Nephron (organoid): ENCODE data around the gene NKAIN1.
"Not testable (repeated sequence)": the region's sequence is repeated elsewhere in the genome, so short reads cannot be mapped to it uniquely, and the experiment has no call there.

Experiments
- H3K27ac Mint-ChIP-seq, 3 experiments: 2 replicates each; pipeline ENCODE4 v1.8.0; 2020; ENCODE audit warnings: mixed read lengths in 3 of 3, mild to moderate bottlenecking in 2 of 3, moderate library complexity in 1 of 3
- H3K27me3 Mint-ChIP-seq: 2 replicates; pipeline ENCODE4 v1.8.0; 2021; ENCODE audit warnings: low read depth, mild to moderate bottlenecking, moderate library complexity, mixed read lengths
- H3K36me3 Mint-ChIP-seq: 2 replicates; pipeline ENCODE4 v1.8.0; 2020; ENCODE audit warnings: low read depth, mixed read lengths
- H3K4me1 Mint-ChIP-seq: 2 replicates; pipeline ENCODE4 v1.8.0; 2020; ENCODE audit warnings: mixed read lengths
- H3K4me3 Mint-ChIP-seq, 3 experiments: 2 replicates each; pipeline ENCODE4 v1.8.0; 2020; ENCODE audit warnings: mild to moderate bottlenecking in 3 of 3, mixed read lengths in 3 of 3, moderate library complexity in 2 of 3
- H3K9me3 Mint-ChIP-seq: 2 replicates; pipeline ENCODE4 v1.8.0; 2020; ENCODE audit warnings: mixed read lengths
- TF ChIP-seq, protein P1 (sequence below), 3 experiments: fragments of 200-600 bp; sonication (generic); IDR thresholded peaks; one replicate each; pipeline ENCODE4 v1.5.0; 2021; ENCODE audit warnings: antibody characterized with exemption in 3 of 3; ENCODE audit not compliant: unreplicated experiment in 3 of 3

Gene NKAIN1

DNA sequence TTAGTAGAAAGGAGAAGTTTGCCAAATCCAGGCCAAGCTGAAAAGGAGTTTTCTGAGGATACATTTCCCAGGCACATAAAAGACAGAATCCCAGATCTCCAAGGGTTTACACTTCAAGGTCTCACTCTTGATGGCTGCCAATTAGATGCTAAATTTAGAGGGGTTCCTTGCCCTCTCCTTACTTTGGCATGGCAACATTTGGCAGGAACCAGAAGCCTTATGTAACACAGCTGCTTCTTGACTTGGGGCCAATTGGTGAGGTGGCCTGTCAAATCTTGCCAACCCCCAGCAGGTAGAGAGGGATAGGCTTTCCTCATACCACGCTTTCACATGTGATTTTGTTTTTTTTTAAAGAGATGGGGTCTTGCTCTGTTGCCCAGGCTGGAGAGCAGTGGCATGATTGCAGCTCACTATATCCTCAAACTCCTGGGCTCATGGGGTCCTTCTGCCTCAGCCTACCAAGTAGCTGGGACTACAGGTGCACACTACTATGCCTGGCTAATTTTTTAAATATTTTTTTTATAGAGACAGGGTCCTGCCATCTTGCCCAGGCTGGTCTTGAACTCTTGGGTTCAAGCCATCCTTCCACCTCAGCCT lies 25.2 kb upstream of the NKAIN1 start:
- TF ChIP-seq, protein P1, sequence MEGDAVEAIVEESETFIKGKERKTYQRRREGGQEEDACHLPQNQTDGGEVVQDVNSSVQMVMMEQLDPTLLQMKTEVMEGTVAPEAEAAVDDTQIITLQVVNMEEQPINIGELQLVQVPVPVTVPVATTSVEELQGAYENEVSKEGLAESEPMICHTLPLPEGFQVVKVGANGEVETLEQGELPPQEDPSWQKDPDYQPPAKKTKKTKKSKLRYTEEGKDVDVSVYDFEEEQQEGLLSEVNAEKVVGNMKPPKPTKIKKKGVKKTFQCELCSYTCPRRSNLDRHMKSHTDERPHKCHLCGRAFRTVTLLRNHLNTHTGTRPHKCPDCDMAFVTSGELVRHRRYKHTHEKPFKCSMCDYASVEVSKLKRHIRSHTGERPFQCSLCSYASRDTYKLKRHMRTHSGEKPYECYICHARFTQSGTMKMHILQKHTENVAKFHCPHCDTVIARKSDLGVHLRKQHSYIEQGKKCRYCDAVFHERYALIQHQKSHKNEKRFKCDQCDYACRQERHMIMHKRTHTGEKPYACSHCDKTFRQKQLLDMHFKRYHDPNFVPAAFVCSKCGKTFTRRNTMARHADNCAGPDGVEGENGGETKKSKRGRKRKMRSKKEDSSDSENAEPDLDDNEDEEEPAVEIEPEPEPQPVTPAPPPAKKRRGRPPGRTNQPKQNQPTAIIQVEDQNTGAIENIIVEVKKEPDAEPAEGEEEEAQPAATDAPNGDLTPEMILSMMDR (IDR thresholded peaks at IDR 0.05; ENCODE audit: unreplicated experiment in 3 of 3): no peak
- peaks cover 70% of the 10 kb centered on the region for H3K36me3 Mint-ChIP-seq
- H3K27ac Mint-ChIP-seq: no peak overlapping the region
- no peak overlapping the region for H3K4me3 Mint-ChIP-seq
- H3K27me3 Mint-ChIP-seq: no peaks in the 10 kb centered on the region
- no peaks in the 10 kb centered on the region for H3K4me1 Mint-ChIP-seq
- H3K9me3 Mint-ChIP-seq: no peaks in the 10 kb centered on the region

DNA sequence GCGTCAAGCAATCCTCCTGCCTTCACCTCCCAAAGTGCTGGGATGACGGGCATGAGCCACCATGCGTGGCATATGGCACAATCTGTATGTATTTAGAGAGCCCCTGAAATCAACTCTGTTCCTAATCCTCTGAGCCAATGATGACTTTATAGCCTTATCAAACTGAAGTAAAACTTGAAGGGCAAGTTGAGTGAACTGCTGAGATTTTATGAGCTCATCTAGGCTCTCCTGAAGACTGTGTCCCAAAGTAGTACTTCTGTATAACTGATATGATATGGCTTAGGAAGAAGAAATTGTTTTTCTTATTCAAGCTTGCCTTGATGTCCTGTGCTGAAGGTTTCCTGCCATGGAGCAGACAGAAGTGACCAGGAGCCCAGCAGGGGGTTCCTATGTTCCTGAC lies 23.7 kb upstream of the NKAIN1 start:
- peaks cover 71% of the 10 kb centered on the region for H3K36me3 Mint-ChIP-seq
- no peaks in the 10 kb centered on the region for H3K27me3 Mint-ChIP-seq
- no peaks in the 10 kb centered on the region for H3K4me1 Mint-ChIP-seq
- H3K27ac Mint-ChIP-seq: no peak overlapping the region
- TF ChIP-seq, protein P1 (IDR thresholded peaks at IDR 0.05; ENCODE audit: unreplicated experiment in 3 of 3): no peak
- H3K4me3 Mint-ChIP-seq: no peak overlapping the region
- H3K9me3 Mint-ChIP-seq: no peaks in the 10 kb centered on the region

DNA sequence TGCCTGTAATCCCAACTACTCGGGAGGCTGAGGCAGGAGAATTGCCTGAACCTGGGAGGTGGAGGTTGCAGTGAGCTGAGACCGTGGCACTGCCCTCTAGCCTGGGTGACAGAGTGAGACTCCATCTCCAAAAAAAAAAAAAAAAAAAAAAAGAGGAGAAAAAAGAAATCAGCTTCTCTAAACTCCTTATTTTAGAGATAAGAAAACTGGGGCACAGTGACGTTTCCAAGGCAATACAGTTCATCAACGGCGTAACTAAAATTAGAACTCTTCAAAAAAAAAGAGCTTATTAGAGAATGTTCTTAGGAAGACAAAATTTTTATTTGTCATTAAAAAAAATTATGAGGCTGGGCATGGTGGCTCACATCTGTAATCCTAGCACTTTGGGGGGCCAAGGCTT lies 22.7 kb upstream of the NKAIN1 start:
- H3K4me1 Mint-ChIP-seq, H3K27me3 Mint-ChIP-seq, H3K4me3 Mint-ChIP-seq, H3K27ac Mint-ChIP-seq, H3K9me3 Mint-ChIP-seq: not testable (repeated sequence)
- peaks cover 73% of the 10 kb centered on the region for H3K36me3 Mint-ChIP-seq

DNA sequence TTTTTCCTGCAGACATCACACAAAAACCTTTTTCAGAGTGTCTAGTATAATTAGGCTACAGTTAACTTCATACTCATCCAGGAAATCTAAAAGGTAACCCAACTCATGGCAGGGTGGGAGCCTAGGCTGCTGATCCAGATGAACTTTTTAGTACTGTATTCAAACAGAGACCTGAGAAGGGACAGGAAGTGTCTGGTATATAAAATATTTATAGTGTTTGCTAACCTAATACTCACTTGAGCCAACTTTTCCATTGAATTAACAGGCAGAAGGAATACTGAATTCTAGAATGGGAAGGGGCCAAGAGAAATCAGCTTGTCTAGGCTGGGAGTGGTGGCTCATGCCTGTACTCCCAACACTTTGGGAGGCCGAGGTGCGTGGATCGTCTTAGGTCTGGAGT lies 22.2 kb upstream of the NKAIN1 start:
- Mint-ChIP-seq H3K27ac (no peak overlapping the region), H3K27me3 (no peaks in the 10 kb centered on the region), H3K4me1 (no peaks in the 10 kb centered on the region), H3K4me3 (no peak overlapping the region), H3K9me3 (no peaks in the 10 kb centered on the region), H3K36me3 (peaks cover 73% of the 10 kb centered on the region)
- TF ChIP-seq, protein P1 (IDR thresholded peaks at IDR 0.05; ENCODE audit: unreplicated experiment in 3 of 3): no peak

DNA sequence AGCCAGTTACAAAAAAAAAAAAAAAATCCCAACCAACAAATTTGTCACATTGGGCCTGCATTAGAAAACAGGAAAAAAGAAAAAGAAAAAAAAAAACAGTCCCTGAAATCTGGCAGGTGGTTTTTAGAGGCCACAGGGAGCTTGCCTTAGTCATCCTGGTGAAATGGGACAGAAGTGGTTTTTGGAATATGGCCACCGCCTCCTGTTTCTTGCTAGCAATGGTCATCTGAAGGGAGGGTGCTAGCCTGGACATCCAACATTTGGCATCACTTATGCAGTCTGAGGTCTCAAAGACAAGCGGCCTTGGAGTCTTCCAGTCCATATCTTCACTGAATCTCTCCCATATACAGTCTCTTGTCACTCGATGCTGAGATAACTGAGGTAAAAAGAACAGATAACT lies 20.1 kb upstream of the NKAIN1 start:
- Mint-ChIP-seq H3K9me3 (no peaks in the 10 kb centered on the region), H3K4me1 (no peaks in the 10 kb centered on the region), H3K4me3 (no peak overlapping the region), H3K27me3 (no peaks in the 10 kb centered on the region), H3K36me3 (peaks cover 51% of the 10 kb centered on the region), H3K27ac (no peak overlapping the region)
- TF ChIP-seq, protein P1 (IDR thresholded peaks at IDR 0.05; ENCODE audit: unreplicated experiment in 3 of 3): no peak

DNA sequence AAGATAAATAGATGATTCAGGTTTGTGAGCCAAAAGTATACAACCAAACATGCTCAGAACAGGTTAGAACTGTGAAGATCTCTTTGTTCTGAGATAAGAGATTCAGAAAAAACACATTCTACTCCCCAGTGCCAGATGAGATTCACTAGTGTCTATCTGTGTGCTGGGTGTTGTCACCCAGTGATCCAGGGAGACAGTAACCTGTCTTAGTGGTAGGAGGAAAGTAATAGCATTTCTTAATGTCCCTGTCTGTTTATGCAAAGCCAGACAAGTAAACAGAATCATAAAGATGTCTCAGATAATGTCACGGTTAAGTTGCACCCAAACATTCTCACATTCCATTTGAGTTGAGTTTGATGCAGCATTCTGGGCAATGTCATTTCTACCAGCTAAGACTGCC lies 18.9 kb upstream of the NKAIN1 start:
- no peaks in the 10 kb centered on the region for H3K4me1 Mint-ChIP-seq
- peaks cover 42% of the 10 kb centered on the region for H3K36me3 Mint-ChIP-seq

More for the DNA sequence above, 18.9 kb upstream of the NKAIN1 start:
- TF ChIP-seq, protein P1 (IDR thresholded peaks at IDR 0.05; ENCODE audit: unreplicated experiment in 3 of 3): no peak
- no peak overlapping the region for H3K27ac Mint-ChIP-seq
- no peak overlapping the region for H3K4me3 Mint-ChIP-seq
- no peaks in the 10 kb centered on the region for H3K9me3 Mint-ChIP-seq
- H3K27me3 Mint-ChIP-seq: no peaks in the 10 kb centered on the region
